T-helper 22 cell (primary cell): Measurements from ENCODE around the gene LPIN3.
"Not testable (repeated sequence)": the region's sequence is repeated elsewhere in the genome, so short reads cannot be mapped to it uniquely, and the experiment has no call there.

Source experiments
- DNase-seq: peaks from one replicate; pipeline ENCODE4 v3.0.0-alpha.2; 2020; ENCODE audit warnings: low read depth

LPIN3 gene, protein sequence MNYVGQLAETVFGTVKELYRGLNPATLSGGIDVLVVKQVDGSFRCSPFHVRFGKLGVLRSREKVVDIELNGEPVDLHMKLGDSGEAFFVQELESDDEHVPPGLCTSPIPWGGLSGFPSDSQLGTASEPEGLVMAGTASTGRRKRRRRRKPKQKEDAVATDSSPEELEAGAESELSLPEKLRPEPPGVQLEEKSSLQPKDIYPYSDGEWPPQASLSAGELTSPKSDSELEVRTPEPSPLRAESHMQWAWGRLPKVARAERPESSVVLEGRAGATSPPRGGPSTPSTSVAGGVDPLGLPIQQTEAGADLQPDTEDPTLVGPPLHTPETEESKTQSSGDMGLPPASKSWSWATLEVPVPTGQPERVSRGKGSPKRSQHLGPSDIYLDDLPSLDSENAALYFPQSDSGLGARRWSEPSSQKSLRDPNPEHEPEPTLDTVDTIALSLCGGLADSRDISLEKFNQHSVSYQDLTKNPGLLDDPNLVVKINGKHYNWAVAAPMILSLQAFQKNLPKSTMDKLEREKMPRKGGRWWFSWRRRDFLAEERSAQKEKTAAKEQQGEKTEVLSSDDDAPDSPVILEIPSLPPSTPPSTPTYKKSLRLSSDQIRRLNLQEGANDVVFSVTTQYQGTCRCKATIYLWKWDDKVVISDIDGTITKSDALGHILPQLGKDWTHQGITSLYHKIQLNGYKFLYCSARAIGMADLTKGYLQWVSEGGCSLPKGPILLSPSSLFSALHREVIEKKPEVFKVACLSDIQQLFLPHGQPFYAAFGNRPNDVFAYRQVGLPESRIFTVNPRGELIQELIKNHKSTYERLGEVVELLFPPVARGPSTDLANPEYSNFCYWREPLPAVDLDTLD

DNA sequence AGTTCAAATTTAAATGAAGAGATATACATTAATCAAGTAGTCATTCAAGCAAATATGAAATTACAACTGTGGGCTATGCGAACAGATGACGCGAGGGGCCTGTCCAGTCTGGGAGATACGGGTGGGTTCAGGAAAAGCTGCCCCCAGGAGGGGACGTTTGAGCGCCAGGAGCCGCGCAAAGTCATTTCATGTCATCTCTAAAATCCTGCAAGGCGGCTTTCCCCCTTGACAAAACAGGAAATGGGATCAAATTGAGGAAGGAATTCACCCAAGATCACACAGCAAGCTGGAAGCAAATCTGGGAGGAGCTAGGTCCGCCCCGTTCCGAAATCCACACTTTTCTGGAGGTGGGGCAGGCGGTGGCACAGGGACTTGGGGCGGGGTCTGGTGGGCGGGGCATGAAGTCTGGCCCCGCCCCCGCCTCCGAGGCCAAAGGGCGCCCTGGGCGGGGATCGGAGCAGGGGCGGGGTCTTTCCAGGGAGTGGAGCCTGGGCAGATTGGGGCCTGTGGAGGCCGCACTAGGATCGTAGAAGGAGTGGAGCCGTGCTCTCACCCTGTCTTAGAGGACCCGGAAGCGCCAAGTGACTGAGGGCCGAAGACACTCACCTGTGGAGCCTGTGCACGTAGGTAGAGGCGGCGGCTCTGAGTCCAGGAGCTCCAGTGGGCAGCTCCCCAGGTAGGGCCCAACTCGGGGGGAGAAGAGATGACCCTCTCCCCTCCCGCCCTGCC, at the start of gene LPIN3:
TSS of gene LPIN3 (plus strand) at position 495 of the 729 bp plus-strand sequence. CDS start 4,983 bp downstream, outside the sequence.
- DNase-seq: peak; percentile 36

DNA sequence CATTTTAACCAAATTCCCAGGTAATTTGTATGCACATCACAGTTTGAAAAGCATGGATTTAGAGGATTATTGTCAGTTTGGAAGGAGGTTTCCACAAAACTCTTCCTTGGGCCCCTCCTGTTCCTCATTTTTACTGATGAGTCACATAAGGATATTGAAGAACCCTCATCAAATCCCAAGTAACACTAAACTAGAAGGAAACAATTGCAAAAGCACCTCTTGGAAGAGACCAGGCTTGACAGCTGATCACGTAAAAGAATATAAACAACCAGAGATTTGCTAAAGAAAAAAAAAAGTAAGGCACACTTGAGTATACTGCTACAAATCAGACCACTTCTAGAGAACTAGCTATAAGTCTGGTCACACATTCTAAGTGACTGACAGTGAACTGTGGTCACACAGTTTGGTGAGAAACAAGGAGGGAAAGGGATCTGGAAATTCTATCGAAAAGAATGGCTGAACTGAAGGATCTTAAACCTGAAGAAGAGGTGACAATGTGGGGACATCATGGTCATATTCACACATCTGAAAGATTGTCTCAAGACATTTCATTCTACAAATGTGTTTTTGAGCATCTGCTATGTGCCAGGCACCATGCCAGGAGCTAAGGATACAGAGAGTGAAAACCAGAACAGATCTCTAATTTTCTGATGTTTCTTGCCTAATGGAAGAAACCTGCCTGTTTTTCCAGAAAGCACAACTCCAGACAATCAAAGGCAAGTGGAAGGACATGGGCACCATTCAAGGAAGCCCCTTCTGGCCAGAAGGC, 47.2 kb upstream of the LPIN3 start:
- no peak for DNase-seq

DNA sequence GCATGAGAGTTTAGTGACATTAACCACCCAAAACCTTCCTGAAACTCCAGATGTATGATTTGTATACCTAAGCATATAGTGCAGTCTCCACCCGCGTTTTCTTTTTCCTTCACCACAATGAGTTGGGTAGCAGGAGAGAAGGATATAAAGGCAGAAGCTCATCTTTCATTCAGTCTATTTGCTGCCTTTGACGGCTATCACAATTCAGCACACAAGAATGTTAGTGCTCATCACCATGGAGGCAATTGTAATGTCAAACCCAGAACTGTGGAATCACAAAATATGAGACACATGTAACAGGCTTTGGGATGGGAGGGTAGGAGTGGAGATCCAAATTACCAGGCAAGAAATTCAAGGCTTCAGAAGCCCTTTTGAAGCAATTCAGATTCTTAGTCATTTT, 40.7 kb upstream of the LPIN3 start:
- DNase-seq: no peak

DNA sequence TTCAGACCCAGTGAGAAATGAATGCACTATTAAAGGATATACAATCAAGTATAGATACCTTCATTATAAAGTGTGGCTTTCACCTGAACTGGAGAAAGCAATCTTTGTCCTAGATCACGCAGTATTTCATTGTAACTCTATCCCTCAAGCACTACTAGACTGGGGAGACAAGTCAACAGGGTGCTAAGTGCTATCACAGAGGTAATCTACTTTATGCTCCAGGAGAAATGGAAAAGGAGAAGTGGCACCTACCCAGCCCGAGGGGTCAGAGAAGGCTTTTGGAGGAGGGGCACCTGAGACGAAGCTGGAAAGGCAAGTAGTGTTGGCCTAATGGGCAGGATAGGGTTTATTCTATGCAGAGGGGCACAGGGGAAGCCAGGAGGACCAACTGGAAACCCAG, 40.2 kb upstream of the LPIN3 start:
- DNase-seq: no peak

DNA sequence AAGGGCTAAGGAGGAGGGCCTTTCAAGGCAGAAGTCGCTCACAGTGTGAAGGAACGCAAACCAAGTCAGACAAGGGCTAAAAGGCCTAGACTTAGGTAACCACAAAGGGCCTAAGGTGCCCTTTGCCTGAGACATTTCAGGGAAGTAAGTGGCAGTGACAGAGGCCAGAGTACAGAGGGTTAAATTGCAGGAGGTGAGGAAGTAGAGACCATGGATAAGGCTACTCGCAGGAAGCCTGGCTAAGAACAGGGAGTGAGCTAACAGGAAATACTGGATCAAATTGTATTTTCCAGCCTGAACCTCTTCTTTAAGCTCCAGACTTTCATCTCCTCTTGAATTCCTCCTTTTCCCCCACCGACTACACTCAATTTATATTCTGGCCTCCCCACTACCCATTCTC, 39.7 kb upstream of the LPIN3 start:
- DNase-seq: no peak

DNA sequence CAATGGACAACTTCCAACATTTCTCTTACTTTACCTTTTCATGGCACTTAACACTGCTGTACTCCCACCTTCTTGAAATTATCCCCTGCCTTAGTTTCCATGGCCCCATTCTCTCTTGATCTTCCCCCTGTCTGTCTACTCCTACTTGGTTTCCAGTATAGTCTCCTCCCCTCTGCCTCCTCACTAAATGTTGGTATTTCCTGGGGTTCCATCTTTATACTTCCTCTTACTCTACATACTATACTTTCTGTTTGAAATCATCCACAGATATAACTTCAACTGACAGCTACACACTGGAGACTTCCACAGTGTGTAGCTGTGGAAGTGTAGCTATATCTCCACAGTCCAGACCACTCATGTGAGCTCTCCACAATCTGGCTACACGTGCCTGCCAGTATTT, 36.6 kb upstream of the LPIN3 start:
- DNase-seq: no peak

DNA sequence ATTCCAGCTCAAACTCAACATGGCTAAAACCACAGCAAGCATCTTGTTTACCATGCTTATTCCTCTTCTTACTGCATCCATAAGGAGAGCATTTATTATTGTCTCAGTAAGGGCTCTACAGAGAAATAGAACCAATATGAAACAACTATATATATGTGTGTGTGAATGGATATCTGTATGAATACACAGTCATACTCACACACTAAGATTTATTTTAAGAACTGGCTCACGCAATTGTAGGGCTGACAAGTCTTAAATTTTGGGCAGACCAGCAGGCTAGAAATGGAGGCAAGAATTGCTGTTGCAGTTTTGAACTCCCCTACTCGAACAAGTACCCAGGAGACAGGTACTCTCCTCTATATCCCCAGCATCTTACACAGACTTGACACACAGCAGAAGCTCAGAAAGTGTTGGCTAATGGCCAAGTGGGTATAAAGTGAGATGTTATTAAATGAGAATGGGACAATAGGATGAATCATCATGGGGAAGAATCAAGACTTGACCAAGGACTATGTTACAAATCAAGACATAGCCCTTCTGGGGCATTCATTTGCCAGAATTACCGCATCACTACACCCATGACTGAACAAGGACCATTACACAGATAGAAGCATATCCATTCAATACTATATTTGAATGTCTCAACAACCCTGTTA, 36.1 kb upstream of the LPIN3 start:
- no peak for DNase-seq

DNA sequence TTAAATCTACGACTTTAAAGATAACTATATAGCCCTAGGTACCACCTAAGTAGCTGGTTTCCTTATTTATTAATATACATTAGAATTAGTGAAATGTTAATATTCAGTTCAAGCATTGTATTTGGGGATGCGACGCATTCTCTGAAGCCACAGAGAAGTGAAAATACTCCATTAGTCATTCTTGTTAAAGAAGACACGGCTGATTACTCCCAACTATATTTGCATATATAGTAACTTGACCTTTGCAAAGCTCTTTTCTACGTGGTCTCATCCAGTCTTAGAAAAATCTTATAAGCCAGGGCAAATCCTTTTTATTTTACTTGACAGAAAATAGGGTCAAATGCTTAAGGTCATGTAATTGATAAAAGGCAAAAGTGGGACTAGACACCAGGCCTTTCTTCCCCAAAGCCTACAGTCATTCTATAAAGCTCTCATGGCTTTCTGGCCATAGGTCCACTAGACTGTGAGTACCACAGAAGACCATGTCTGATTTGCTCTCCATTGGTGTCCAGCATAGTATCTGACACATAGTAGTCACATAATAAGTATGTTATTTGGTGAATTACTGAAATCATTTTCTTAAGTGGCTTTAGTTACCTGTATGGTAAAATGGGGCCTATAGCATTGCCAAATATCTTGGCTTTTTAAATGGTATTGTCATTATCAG, 34.4 kb upstream of the LPIN3 start:
- no peak for DNase-seq

DNA sequence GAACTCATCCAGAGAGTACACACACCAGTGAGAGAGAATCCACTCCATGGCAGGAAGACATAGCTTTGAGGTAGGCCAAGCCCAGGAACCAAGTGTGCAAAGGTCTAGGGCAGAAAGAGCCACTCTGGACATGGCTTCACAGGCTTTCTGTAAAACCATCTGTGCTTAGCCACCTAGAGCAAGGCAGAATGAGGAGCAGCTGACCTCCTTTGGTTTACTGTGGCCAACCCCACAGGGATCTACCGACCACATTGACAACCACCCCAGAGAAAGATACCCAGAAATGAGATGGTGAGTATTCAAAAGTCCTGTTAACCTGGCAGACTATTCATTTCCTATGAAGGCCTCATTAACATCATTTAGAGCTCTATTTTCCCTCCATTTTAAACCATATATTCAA, 33.6 kb upstream of the LPIN3 start:
- DNase-seq: no peak

DNA sequence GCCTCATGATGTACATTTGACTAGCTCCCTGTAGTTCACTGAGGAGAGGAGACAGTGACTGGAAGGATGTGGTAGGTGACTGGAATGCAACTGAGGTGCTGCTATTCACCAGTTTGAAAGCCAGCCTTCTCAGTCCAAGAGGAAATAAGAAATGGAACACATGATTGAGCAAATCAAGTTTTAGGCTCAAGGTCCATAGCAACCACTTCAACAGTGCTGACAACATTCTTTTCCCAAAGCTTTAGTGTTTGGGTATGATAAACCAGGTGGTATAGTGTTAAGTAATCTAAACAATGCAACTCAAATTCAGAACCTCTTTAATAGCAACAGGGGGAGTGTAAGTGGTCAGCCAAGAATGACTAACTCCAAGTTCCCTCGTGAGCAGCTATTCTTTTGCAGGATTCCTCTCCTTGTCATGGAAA, 32.3 kb upstream of the LPIN3 start:
- DNase-seq: no peak

DNA sequence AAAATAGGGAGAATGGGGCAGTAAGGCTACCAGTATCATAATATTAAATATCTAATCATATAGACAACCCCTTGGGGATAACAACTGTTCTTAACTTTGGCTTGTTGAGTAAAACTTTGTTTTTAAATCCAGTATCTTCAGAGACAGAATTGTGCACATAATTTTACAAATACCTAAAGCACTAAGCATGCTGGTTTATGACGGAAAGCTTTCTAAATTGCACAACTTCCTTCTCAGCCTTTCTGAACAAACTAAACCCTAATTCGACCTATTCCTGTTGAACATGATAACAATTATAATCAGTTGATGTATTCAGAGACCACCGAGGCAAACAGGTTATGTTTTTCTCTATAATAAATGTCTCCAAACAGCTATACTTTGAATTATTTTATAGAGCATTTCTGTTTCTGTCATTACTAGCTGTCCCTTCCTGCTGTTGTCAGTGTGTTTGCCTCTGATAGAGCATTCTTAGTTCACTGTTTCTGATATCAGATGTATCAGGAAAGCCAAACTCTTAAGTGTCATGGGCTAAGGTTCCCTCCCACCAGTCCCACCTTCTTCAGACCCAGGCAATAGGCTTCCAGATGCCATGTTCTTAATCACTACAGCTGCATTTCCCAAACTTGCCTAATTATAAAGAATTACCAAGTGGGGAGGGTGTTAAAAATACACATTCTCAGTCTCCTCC, 31.8 kb upstream of the LPIN3 start:
- DNase-seq: no peak

DNA sequence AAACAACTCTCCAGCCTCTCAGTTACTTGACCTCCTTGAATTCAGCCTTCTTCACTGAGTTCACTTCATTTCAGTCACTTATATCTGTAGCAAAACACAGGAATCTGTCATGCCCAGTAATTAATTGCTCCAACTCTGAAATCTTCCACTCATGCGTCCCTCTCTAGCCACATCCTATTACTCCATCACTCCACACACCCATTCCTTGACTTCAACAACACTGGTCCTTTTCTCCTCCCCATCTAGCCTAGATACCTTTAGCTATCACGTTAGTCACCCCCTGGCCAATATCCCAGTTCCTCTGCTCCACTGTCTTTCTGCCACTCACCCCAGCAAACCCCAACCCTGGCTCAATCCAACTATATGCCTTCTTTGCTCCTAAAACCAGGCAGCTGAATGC, 30.8 kb upstream of the LPIN3 start:
- DNase-seq: no peak

DNA sequence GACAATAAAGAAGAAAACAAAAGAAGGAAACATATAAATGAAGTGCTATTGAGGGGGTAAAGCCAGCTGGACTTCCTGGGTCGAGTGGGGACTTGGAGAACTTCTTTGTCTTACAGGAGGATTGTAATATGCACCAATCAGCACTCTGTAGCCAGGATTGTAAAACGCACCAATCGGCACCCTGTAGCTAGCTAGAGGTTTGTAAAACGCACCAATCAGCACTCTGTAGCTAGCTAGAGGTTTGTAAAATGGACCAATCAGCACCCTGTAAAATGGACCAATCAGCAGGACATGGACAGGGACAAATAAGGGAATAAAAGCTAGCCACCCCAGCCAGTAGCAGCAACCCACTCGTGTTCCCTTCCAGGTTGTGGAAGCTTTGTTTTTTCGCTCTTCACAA, 28.6 kb upstream of the LPIN3 start:
- not testable (repeated sequence) for DNase-seq

DNA sequence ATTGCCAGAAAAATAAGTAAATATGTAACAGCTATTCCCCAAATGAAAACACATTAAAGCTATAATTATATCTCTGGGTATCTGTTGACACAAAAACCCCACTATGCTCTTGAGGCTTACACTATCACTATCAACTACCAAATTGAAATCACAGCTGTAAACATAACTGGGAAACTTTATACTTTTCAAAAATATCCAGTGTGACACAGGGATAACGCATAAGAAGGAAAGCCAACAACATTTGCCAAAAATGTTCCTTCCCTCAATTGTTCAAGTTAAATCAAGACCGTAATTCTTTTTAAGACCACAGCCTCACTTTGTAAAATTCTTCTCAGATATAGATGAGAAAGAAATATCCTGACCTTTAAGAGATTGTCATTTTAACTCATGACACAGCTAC, 26.2 kb upstream of the LPIN3 start:
- DNase-seq: no peak

DNA sequence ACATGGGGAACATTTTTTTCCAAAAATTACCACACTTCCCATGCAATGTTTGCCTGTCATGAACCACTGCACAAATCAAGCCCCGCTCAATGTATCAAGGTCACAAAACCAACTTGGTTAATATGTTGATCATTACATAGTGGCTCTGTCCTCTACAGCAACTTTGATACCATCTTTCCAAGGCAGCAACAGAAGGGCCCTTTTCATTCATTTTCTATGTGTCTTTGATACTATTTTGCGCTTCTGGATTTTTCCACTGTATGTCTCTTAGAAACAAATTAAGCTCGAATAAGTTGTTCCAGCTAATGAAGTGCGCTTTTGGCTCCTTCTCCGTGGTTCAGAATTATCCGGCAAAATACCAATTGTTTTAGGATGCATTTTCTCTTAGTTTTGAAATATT, 24.6 kb upstream of the LPIN3 start:
- no peak for DNase-seq

DNA sequence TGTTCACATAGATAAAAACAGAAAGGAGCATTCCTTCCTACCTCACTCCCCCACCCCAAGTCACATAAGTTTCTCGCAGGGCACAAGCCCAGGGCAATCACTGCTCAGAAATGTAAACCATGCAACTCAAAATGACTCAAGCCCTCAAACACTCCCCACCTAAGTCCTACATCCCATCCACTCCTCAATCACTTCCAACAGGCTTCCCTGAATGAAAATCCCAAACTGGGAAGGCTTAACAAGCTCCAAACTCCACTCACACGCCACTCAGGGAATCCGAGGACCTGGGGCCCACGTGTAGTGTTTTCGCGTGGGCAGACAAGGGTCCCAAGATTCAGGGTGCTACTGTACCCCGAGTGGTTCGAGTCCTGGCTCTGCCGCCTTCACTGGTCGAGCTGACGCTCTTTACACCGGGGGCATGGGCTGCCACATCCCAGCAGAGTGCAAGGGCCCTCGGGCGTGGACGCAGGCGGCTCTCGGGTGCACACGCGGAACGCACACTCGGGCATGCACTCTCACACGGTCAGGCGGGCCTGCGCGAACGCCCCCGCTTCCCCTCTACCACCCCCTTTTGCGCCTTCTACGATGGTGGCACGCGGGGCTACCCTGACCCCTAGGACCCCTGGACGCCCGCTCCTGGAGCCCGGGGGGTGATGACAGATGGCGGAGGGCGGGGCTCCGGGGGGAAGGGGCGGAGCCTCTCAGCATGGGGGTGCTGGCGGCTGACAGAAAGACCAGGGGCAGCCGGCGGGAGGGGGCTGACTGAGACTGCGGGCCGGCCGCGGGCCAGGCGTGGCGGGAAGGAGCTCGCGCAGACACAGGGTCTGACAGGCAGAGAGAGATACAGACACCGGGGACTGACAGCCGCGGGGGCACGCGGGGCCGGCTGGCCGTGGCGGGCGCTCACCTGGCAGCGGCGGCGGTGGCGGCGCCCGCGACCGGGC, 23.7 kb upstream of the LPIN3 start:
- peak; percentile 56 for DNase-seq

DNA sequence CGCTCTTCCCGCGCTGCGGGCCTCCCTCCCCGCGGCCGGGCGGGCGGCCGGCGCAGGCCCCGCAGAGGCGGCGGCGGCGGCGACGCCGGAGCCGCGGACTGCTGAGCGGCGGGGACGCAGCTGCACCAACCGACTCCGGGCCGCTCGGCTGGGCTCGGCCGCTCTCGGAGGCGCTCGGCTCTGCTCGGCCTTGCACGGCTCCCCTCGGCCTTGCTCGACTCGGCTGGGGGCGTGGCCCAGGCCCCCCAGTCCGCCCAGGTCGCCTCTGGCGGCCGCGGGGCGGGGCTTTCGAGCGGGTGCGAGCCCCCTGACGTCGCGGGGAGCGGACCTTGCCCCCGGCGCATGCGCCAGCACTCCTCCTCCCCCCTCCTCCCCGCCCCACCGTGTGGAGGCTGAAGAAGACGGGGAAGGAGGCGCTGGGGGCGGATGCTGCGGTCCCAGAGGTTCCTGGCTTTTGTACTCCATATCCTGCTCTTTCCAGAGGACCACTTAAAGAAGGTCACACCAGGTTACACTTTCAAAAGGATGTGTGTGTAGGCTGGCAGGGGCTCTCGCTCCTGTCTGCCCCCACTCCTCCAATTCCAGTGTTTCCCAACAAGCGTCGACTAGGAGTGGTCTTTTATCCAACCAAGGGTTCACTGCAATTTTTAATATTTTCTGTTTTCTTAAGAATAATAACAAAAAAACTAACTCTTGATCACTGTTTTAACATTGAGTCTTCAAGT, 22.9 kb upstream of the LPIN3 start, which contains the start of gene ZHX3:
TSS of gene ZHX3 (minus strand) at position 186 of the 725 bp plus-strand sequence. CDS start 112,815 bp downstream, outside the sequence.
- DNase-seq: peak; percentile 92

DNA sequence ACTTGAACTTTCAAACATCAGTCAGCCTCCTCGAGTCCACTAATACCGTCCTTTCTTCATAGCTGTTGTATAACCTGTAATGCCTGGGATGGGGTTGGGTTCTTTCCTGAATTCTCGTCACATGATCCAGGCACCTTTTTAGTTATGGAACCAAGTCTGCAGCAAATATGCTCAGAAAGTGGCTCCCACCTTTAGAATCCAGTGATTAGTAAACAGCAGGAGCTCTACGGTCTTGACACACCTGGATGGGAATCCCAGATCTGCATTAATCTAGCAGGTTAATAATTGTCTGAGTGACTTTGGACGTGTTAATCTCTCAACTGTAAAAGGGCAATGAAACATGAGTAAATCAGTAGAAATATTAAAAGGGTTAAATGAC, 22.4 kb upstream of the LPIN3 start:
- DNase-seq: no peak
